T-helper 17 cell (primary cell): ENCODE data around the gene SPON2. TPM values are rescaled to one million over a fixed set of nuclear protein-coding genes. Genes with fewer than 3 reads are reported as not detected.

Experiments used
- ATAC-seq: fragments of 150-1000 bp; cut with Tn5 transposase; 2 replicates; pipeline ENCODE4 v1.10.0; 2021; ENCODE audit warnings: mild to moderate bottlenecking, moderate library complexity
- DNase-seq, 3 donors: peaks; one replicate each; pipeline versions ENCODE4 v3.0.0 to v3.0.0-alpha.2; 2020 to 2021
- H3K9me3 ChIP-seq: one replicate; pipeline ENCODE4 v1.7.0; 2013; ENCODE audit warnings: low read length, mild to moderate bottlenecking; ENCODE audit not compliant: control insufficient read depth, poor library complexity, severe bottlenecking
- H3K27ac Mint-ChIP-seq: one replicate; pipeline ENCODE4 v1.8.0; 2022; ENCODE audit warnings: mild to moderate bottlenecking, moderate library complexity, mixed read lengths
- H3K27me3 Mint-ChIP-seq: one replicate; pipeline ENCODE4 v1.8.0; 2022; ENCODE audit warnings: mixed read lengths
- H3K36me3 Mint-ChIP-seq: one replicate; pipeline ENCODE4 v1.8.0; 2022; ENCODE audit warnings: low read depth, mixed read lengths
- H3K4me1 Mint-ChIP-seq: one replicate; pipeline ENCODE4 v1.8.0; 2022; ENCODE audit warnings: mild to moderate bottlenecking, mixed read lengths
- H3K4me3 Mint-ChIP-seq: one replicate; pipeline ENCODE4 v1.8.0; 2022; ENCODE audit warnings: mild to moderate bottlenecking, moderate library complexity, mixed read lengths
- total RNA-seq, 4 donors: library from RNA in 2 of 4; stranded (reverse) in 2 of 4; gene quantifications; one replicate each; pipeline ENCODE4 v1.2.3 and lab custom pipeline; 2022 to 2026

Gene SPON2
- total RNA-seq, 2 donors from 2014 or later: 5.2 to 7.4 TPM

DNA sequence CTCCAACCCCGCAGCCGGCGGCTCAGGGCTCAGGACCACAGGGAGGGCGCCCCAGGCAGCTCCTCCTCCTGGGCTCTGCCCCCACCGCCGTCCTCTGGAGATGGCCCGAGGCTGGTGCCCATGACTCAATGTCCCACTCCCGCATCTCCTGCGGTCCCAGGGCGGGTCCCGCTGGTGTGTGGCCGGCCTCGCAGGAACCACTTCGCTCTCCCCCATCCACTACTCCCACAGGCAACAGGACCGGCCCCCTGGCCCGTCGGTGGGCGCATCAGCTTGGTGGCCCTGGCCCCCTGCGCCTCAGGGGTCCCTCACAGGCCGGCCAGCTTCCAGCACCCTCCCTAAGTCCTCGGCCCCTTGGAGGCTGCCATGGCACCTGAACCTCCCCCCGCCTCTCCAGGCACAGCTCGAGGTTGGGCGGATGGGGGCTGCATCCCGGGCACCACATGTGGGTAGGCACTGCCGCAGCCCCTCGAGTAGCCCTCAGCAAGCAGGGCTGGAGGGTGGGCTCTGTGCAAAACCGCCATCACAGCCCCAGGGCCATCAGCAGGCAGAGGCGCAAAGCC, 22.8 kb upstream of the SPON2 start:
- Mint-ChIP-seq H3K4me3 (no peak overlapping the region), H3K27ac (no peak overlapping the region), H3K36me3 (no peaks in the 10 kb centered on the region), H3K27me3 (no peaks in the 10 kb centered on the region), H3K4me1 (peaks cover 4% of the 10 kb centered on the region)
- no peak for ATAC-seq
- DNase-seq: no peak
- no peaks in the 10 kb centered on the region for H3K9me3 ChIP-seq

DNA sequence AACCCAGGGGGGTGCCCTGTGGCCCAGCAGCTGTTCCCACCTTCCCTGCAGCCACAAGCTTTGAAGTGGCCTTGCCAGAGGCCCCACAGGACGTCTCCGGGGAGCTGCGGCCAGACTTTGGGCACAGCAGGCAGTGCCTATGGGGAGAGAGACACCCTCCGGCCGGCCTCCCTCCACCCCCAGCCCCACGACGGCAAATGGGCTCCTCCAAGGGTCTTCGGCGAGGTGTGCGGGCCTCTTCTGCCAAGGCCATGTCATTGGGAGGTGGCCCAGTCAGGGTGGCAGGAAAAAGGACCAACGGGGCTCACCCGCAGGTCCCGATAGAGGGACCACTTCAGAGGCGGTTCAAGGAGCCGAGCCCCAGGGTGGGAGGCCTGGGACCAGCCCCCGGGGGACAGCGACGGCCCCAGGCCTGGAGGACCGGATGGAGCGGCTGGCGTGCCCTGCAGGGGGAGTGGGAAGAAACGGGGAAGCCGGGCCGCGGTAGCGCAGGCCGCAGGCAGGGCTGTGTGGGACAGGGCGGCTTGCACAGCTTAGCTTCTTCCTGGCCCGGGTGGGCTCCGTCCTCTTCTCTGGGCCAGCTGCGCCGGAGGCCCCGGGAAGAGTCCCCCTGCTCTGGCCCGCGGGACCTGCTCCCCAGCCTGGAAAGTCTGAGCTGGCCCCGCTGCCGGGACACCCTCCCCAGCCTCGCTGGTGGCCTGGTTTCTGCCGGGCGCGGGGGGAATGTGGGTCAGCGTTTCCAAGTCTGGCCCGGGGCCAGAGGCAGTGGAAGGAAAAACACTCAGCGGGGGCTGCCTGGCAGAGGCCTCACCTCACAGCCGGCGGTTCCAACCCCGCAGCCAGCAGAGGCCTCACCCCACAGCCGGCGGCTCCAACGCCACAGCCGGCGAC, 21.9 kb upstream of the SPON2 start:
- DNase-seq (peak in 1 of 3 donors; percentile 7), ATAC-seq (no peak)
- no peaks in the 10 kb centered on the region for H3K9me3 ChIP-seq
- Mint-ChIP-seq H3K4me1 (peaks cover 4% of the 10 kb centered on the region), H3K27me3 (no peaks in the 10 kb centered on the region), H3K27ac (no peak overlapping the region), H3K36me3 (no peaks in the 10 kb centered on the region), H3K4me3 (no peak overlapping the region)

DNA sequence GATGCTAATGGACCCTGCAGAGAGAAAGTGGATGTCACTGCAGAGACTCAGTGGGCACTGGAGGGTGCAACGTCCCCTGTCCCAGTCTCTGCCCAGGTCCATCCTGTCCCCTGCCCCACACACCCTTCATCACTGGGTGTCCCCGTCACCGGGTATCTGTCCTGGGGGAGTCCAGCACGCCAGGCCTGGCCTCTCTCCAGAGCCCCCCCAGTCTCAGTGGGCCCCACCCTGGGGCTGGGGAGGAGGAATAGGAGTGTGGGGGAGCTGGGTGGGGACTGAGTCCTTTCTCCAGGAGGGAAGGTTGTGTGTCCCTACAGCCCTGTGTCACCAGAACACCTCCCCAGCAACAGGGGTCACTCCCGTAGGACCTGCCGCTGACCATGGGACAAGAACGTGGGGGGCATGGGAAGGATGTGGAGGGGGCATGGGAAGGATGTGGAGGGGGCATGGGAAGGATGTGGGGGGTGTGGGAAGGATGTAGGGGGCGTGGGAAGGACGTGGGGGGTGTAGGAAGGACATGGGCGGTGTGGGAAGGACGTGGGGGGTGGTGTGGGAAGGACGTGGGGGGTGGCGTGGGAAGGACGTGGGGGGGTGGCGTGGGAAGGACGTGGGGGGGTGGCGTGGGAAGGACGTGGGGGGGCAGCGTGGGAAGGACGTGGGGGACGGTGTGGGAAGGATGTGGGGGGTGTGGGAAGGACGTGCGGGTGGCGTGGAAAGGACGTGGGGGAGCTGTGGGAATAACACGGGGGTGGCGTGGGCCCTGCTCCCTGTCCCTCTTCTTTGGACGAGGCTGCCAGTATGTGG, 21.0 kb upstream of the SPON2 start:
- Mint-ChIP-seq H3K36me3 (peaks cover 2% of the 10 kb centered on the region), H3K27me3 (no peaks in the 10 kb centered on the region), H3K27ac (no peak overlapping the region), H3K4me3 (no peak overlapping the region), H3K4me1 (peaks cover 7% of the 10 kb centered on the region)
- no peaks in the 10 kb centered on the region for H3K9me3 ChIP-seq
- ATAC-seq (no peak), DNase-seq (no peak)

DNA sequence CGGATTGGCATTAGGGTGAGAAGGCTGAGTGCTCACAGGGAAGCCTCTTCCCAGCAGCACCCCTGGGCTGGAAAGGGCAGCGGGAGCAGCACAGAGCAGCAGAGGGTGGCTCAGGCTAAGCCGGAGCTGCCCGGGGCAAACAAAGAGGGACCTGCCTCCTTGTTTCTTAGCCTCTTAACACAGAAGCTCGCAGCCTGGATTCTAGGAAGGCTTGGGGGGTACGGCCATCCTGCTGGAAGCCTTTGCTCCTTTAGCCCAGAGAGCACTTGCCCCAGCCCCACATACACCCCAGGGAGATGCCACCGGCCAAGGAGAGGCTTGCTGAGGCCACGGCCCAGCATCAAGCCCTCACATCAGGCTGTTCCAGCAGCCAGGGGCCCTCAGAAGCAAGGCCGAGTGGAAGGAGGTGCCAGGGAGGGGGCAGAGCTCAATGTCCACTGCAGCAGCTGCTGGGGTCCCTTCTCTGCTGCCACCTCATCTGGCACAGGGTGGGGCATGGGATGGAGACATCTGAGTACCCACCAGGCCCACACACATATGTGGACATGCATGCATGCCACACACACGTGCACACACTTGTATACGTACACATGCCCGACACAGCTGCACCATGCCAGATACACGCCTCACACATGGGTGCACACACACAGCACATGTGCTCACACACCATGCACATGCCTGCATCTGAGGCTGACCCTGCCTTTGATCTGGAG, 20.3 kb upstream of the SPON2 start:
- Mint-ChIP-seq H3K27ac (no peak overlapping the region), H3K4me1 (peaks cover 5% of the 10 kb centered on the region), H3K36me3 (peaks cover 2% of the 10 kb centered on the region), H3K4me3 (no peak overlapping the region), H3K27me3 (no peaks in the 10 kb centered on the region)
- no peaks in the 10 kb centered on the region for H3K9me3 ChIP-seq
- ATAC-seq (no peak), DNase-seq (no peak)

DNA sequence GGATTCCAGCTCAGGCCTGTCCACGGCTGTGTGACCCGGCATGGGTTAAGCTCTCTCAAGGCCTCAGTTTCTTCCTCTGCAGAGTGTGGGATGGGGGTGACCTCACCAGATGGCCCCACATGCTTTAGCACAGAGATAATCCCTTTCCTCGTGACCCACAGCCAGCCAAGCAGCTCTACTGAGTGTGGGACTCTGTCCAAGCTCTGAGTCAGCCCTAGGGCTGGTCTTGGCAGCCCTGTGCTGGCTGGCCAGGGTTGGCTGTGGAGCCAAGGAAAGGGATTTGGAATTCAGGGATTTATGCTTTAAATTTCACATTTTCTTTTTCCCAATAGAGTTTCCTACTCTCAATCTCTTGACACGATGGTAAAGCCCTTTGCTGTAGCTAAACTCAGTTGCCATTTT, 19.7 kb upstream of the SPON2 start:
- no peaks in the 10 kb centered on the region for H3K9me3 ChIP-seq
- Mint-ChIP-seq H3K27me3 (no peaks in the 10 kb centered on the region), H3K36me3 (peaks cover 2% of the 10 kb centered on the region), H3K4me1 (peaks cover 5% of the 10 kb centered on the region), H3K27ac (no peak overlapping the region), H3K4me3 (no peak overlapping the region)
- no peak for ATAC-seq
- DNase-seq: no peak

DNA sequence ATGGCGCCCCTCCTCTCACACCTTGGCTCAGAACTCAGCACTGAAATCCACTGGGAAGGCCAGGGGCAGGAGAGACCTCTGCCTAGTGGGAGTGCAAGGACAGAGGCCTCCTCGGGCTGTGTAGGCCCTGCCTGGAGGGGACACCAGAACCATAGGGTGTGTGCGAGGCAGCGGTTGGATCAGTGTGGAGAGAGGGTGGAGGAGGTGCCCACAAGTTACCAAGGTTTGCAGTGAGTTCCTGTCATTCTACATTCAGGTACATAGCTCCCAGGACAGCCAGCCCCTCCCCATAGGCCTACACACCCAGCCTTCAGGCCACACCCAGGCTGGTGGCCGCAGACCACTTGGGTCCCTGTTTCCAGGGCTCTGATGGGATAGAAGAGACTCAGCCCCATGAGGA, 19.2 kb upstream of the SPON2 start:
- Mint-ChIP-seq H3K36me3 (peaks cover 2% of the 10 kb centered on the region), H3K4me1 (peaks cover 7% of the 10 kb centered on the region), H3K27ac (no peak overlapping the region), H3K27me3 (no peaks in the 10 kb centered on the region), H3K4me3 (no peak overlapping the region)
- H3K9me3 ChIP-seq: no peaks in the 10 kb centered on the region
- DNase-seq (no peak), ATAC-seq (no peak)

DNA sequence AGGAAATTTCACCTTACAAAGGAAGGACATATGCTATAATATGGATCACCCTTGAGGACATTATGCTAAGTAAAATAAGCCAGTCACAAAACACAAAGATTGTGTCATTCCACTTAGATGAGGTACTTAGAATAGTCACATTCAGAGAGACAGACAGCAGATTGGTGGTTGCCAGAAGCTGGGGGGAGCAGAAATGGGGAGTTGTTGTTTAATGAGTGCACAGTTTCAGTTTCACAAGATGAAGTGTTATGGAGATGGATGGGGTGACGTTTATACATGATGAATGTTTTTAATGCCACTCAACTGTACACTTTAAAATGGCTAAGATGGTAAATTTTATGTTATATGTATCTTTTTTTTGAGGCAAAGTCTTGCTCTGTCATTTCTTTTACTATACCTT, 14.8 kb upstream of the SPON2 start:
- DNase-seq (no peak), ATAC-seq (peak; percentile 90)
- peaks cover 11% of the 10 kb centered on the region for H3K4me1 Mint-ChIP-seq
- no peaks in the 10 kb centered on the region for H3K27me3 Mint-ChIP-seq
- H3K27ac Mint-ChIP-seq: peak overlapping the region; percentile 29
- H3K4me3 Mint-ChIP-seq: no peak overlapping the region
- H3K36me3 Mint-ChIP-seq: peaks cover 2% of the 10 kb centered on the region
- no peaks in the 10 kb centered on the region for H3K9me3 ChIP-seq

DNA sequence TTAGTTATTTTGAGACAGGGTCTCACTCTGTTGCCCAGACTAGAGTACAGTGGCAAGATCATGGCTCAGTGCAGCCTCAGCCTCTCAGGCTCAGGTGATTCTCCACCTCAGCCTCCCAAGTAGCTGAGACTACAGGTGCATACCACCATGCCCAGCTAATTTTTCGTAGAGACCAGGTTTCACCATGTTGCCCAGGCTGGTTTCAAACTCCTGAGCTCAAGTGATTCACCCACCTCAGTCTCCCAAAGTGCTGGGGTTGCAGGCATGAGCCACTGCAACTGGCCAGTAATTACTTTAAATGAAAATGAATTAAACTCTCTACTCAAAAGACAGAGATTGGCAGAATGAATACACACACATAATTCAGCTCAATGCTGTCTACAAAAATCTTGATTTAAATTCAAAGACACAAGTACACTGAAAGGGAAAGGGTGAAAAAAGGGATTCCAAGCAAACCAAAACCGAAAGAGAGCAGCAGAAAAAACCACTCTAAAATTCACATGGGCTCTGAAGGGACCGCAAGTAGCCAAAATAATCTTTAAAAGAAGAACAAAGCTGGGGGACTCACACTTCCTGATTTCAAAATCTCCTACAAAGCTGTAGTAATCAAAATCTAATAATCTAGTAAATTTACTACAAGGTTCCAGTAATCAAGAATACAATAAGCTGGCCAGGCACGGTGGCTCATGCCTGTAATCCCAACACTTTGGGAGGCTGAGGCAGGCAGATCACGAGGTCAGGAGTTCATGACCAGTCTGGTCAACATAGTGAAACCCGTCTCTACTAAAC, 11.8 kb upstream of the SPON2 start:
- peaks cover 4% of the 10 kb centered on the region for H3K9me3 ChIP-seq
- H3K27me3 Mint-ChIP-seq: no peaks in the 10 kb centered on the region

DNA sequence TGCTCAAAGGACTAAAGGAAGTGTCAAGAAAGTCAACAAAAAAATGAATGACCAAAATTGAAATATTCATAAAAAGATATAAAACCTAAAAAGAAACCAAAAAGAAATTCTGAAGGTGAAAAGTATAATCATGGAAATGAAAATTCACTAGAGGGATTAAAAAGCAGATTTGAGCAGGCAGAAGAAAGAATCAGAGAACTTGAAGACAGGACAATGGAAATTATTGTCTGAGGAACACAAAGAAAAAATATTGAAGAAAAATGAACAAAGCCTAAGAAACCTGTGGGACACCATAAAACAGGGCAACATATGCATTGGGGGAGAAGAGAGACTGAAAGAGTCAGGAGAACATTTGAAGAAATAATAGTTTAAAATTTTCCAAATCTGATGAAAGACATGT, 9.9 kb upstream of the SPON2 start:
- Mint-ChIP-seq H3K27ac (no peak overlapping the region), H3K27me3 (no peaks in the 10 kb centered on the region), H3K4me1 (peaks cover 8% of the 10 kb centered on the region), H3K4me3 (no peak overlapping the region), H3K36me3 (no peaks in the 10 kb centered on the region)
- ATAC-seq: no peak
- DNase-seq: no peak
- H3K9me3 ChIP-seq: peaks cover 4% of the 10 kb centered on the region

More for the DNA sequence above, 11.8 kb upstream of the SPON2 start:
- Mint-ChIP-seq H3K4me3 (peak overlapping the region; percentile 41), H3K36me3 (peaks cover 2% of the 10 kb centered on the region), H3K4me1 (peaks cover 11% of the 10 kb centered on the region), H3K27ac (no peak overlapping the region)
- DNase-seq: no peak
- ATAC-seq: peak; percentile 47

DNA sequence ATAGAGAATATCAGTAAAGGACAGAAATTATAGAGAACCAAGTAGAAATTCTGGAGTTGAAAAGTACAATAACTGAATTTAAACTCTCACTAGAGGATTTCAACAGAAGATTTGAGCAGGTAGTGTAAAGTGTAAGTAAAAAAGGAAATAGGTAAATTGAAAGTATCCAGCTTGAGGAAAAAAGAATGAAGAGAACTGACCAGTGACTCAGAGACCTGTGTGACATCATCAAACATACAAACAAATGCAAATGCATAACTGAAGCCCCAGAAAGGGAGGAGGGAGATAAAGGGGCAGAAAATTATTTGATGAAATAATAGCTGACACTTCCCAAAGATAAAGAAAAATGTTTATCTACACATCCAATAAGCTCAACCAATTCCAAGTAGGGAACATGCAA, 8.3 kb upstream of the SPON2 start:
- Mint-ChIP-seq H3K36me3 (peaks cover 4% of the 10 kb centered on the region), H3K4me1 (peaks cover 7% of the 10 kb centered on the region), H3K4me3 (no peak overlapping the region)

DNA sequence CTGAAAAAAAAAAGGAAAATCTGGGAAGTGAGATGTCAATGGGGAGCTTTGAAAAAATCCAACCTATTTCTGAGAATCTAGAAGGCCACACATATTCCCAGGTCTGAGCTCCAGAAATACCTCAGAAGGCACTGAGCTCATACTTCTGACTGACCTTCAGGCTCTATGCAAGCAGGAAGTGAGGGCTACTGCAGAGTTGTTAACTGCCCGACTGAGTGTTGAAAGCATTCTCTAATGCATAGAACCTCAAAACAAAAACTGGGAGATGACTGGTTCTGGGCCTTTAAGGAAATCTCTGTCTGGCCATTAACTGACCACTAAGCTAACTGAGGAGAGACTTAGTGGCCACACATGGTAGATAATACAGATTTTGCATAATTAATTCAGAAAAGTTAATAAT, 7.6 kb upstream of the SPON2 start:
- DNase-seq (no peak), ATAC-seq (no peak)
- Mint-ChIP-seq H3K36me3 (peaks cover 4% of the 10 kb centered on the region), H3K27ac (no peak overlapping the region), H3K4me3 (no peak overlapping the region), H3K4me1 (peaks cover 7% of the 10 kb centered on the region), H3K27me3 (no peaks in the 10 kb centered on the region)
- peaks cover 4% of the 10 kb centered on the region for H3K9me3 ChIP-seq

More for the DNA sequence above, 8.3 kb upstream of the SPON2 start:
- ATAC-seq (no peak), DNase-seq (no peak)
- Mint-ChIP-seq H3K27ac (no peak overlapping the region), H3K27me3 (no peaks in the 10 kb centered on the region)
- peaks cover 4% of the 10 kb centered on the region for H3K9me3 ChIP-seq

DNA sequence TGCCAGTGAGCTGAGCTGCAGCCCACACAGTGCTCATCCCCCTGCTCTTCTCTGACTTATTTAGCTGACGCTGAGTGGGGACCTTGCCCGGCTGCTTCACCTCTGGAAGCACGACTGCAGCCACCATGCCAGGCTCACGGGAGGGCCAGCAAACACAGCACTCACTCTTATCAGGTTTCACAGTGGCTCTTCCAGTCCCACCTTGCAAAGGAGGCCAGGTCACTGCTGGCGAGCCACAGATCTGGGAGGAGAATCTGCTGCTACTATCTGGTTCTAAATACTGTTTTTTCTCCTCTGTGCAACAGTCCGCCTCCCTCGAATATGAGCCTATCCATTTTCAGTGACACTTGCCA, 6.7 kb upstream of the SPON2 start:
- no peak for DNase-seq
- H3K36me3 Mint-ChIP-seq: peaks cover 4% of the 10 kb centered on the region
- no peak overlapping the region for H3K27ac Mint-ChIP-seq
- H3K4me1 Mint-ChIP-seq: peaks cover 6% of the 10 kb centered on the region
- no peaks in the 10 kb centered on the region for H3K27me3 Mint-ChIP-seq
- peaks cover 4% of the 10 kb centered on the region for H3K9me3 ChIP-seq
- no peak for ATAC-seq
- H3K4me3 Mint-ChIP-seq: no peak overlapping the region
